GM10847 (cell line): ENCODE data around the gene DCAF8.

Source experiments
- POLR2A ChIP-seq: IDR thresholded peaks from 2 replicates; pipeline ENCODE4 v1.6.1; 2011; ENCODE audit not compliant: insufficient read length; ENCODE audit errors: extremely low read depth

Gene DCAF8

GRCh38 chr1:160261893-160262794 is at the start of gene DCAF8:
Gene DCAF8 (minus strand): TSS chr1:160262549. CDS start chr1:160244008, 18,541 bp downstream.
- peak; percentile 96 for TF ChIP-seq POLR2A

- no peak for TF ChIP-seq POLR2A
These were observed 47.2 kb upstream of the DCAF8 start for GRCh38 chr1:160309571-160309970.

- no peak for TF ChIP-seq POLR2A
These were observed 46.8 kb upstream of the DCAF8 start for GRCh38 chr1:160309185-160309557.

DNA sequence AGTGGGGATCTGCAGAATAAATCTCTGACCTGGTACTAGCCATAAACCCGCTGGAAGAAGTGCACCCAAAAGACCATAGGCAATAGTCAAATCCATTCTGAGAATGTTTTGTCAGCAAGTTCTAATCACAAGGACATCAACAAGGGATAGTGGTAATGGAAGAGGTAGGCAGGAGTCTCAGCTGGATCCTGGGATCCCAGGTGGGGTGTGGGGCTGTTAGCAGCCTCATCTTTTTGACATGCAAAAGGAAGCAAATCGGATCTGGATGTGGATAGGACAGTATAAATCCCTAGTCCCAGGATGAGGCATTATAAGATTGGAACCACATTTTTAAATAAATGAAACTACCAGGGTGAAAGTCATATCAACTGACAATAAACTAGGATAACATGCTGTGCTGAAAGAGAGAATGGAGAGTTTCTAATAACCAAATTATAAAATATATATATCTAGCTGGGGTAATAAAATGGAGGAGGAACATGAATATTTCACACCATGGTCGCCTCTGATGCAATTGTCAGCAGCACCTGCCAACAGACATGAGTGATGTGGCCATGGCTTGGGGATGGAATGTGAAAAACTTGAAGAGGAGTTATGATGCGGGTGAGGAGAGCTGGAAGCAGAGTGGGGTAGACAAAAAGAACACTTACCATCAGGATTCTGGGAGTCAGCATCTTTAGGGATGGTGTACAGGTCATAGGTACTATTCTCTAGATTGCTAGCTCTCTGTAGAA is 46.3 kb upstream of the DCAF8 start:
- TF ChIP-seq POLR2A = no peak

DNA sequence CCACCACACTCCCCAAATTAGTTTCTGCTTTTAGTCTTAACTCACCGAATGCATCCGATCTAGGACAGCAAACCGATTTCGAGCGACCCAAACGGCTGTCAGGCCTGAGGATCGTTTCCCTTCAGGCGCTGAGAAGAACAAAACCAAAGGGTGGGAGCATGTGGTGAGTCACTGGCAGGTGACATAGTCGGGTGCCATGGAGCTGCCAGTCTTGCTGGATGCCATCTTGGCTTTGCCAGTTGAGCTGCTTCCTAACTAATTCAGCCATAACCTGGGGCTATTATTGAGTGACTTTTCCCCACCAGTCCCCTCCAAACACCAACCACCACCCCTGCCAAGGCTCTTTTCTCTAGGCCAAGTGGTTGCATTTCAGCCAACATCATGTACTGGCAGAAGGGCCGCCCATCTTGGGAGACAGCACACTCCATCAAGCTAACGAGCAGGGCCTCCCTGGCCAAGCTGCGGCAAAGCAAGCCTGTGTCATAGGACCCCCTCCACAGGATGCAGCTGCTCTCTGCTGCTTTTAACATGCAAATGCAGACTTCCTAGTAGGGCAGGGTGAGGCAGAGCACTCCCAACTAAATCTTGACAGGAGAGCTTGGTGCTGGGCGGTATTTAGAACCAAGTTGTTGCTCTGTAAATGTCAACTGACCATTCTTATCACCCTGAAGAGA is 44.9 kb upstream of the DCAF8 start:
- no peak for TF ChIP-seq POLR2A

DNA sequence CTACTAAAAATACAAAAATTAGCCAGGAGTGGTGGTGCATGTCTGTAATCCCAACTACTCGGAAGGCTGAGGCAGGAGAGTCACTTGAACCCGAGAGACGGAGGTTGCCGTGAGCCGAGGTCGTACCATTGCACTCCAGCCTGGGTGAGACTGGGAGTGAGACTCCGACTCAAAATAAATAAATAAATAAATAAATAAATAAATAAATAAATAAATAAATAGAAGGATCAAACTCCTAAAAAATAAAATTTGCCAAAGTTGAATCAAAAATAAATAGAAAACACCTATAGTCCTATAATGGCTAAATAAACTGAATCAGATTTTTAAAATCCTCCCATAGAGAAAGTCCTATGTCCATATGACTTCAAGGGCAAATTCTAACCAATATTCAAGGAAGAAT is 37.8 kb upstream of the DCAF8 start:
- TF ChIP-seq POLR2A = no peak

DNA sequence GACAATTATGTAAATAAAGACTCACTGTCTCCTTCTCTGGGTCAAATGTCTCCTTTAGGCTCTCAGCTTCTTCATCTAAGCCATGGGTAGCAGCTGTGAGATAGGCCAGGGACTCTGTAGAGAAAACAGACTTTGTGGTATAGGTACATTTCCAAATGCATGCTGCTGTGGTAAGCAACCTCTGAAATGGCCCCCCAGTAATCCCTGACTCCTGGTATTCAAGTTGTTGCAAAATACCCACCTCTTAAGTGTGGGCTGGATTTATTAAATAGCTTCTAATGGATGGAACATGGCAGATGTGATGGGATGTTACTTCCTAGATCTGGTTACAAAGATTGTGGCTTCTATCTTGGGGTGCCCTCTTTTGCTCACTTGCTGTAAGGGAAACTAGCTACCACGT is 33.7 kb upstream of the DCAF8 start:
- no peak for TF ChIP-seq POLR2A

- TF ChIP-seq POLR2A = no peak
These were observed 30.9 kb upstream of the DCAF8 start for GRCh38 chr1:160293020-160293968.

DNA sequence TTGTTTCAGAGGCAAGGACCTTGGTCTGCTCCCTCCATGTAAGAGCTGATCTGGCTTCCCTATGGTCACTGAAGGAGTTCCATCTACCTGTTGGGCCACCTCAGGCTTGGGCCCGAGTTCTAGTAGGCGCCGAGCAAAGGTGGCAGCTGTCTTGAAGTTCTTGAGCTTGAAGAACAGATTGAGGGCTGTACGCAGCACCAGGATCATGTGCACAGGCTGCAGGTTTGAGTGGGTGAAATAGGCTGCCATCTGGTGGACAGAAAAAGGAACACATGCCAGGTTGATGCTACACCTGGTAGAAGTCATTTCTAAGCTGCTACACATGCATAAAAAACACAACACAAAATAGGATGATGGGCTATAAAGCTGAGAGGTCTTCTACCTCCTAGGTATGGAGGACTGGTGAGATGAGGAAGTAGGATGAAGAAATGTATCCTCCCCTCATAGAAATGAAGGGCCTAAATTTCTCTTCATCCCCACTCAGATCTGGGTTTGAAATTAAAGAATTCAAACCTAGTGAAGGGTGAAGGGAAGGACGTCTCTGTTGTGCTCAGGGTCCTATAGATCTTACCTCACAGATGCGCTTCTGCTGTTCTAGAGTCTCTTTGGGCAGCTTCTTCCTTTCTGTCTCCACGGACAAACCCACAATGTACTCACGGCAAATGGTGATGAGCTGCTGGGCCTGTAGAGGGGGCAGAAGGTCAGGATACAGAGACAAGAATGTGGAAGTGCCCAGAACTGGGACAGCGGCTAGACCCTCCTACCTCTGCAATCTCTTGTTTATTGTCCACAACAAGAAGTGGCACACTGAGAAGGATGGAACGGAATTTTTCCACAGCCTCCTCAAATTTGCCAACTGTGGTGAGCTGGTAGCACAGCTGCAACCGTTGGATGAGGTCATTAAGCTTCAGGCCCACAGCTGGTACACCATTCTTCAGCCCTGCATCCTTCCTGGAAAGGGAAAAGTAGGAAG is 29.2 kb upstream of the DCAF8 start:
- no peak for TF ChIP-seq POLR2A

- TF ChIP-seq POLR2A = no peak
These were observed 23.2 kb upstream of the DCAF8 start for GRCh38 chr1:160285506-160285905.

GRCh38 chr1:160284782-160285344 is 22.5 kb upstream of the DCAF8 start, which contains the start of gene PEX19:
Gene PEX19 (minus strand): TSS chr1:160285133. CDS start chr1:160285124, 9 bp downstream.
- TF ChIP-seq POLR2A = peak; percentile 77

- no peak for TF ChIP-seq POLR2A
These were observed 22.0 kb upstream of the DCAF8 start for GRCh38 chr1:160284220-160284781.

- TF ChIP-seq POLR2A = no peak
These were observed 20.5 kb upstream of the DCAF8 start for GRCh38 chr1:160282807-160283206.
